Glutamatergic neuron (in vitro differentiated cells): ENCODE results near the gene TSPAN9. TPM values are rescaled to one million over a fixed set of nuclear protein-coding genes. Genes with fewer than 3 reads are reported as not detected.
A peak's percentile ranks its signal among the peaks of the same experiment; 100 is the strongest.

Experiments used
- DNase-seq: peaks from one replicate; pipeline ENCODE4 v3.0.0; 2022
- H3K27ac Mint-ChIP-seq: one replicate; pipeline ENCODE4 v1.8.0; 2020; ENCODE audit warnings: mild to moderate bottlenecking, mixed read lengths, inconsistent platforms; ENCODE audit not compliant: unreplicated experiment
- H3K27me3 Mint-ChIP-seq: one replicate; pipeline ENCODE4 v1.8.0; 2020; ENCODE audit warnings: mild to moderate bottlenecking, moderate library complexity, mixed read lengths, inconsistent platforms; ENCODE audit not compliant: unreplicated experiment
- H3K36me3 Mint-ChIP-seq: one replicate; pipeline ENCODE4 v1.8.0; 2020; ENCODE audit warnings: mild to moderate bottlenecking, mixed read lengths, inconsistent platforms; ENCODE audit not compliant: unreplicated experiment
- H3K4me1 Mint-ChIP-seq: one replicate; pipeline ENCODE4 v1.8.0; 2020; ENCODE audit warnings: mild to moderate bottlenecking, low read depth, mixed read lengths, inconsistent platforms; ENCODE audit not compliant: unreplicated experiment
- H3K4me3 Mint-ChIP-seq: one replicate; pipeline ENCODE4 v1.8.0; 2020; ENCODE audit warnings: mild to moderate bottlenecking, mixed read lengths, inconsistent platforms; ENCODE audit not compliant: unreplicated experiment
- H3K9me3 Mint-ChIP-seq: one replicate; pipeline ENCODE4 v1.8.0; 2020; ENCODE audit warnings: mild to moderate bottlenecking, moderate library complexity, mixed read lengths, inconsistent platforms; ENCODE audit not compliant: unreplicated experiment
- CTCF ChIP-seq: fragments of 200-600 bp; sonication (generic); IDR thresholded peaks from one replicate; pipeline ENCODE4 v1.5.0; 2021; ENCODE audit not compliant: partially characterized antibody, unreplicated experiment
- total RNA-seq: library from RNA; stranded (reverse); fragmentation: NEBNext Ultra II Directional; extraction: Animal tissue kit (Norgen Biotek cat#: 25700); gene quantifications from one replicate; pipeline ENCODE4 v1.2.1, GENCODE V29; 2021; ENCODE audit not compliant: unreplicated experiment

The TSPAN9 gene
- total RNA-seq, 1 donor from 2014 or later: 142 TPM

- Mint-ChIP-seq H3K9me3 (no peaks in the 10 kb centered on the region), H3K27ac (peak overlapping the region; percentile 43), H3K27me3 (peaks cover 7% of the 10 kb centered on the region), H3K36me3 (peaks cover 9% of the 10 kb centered on the region), H3K4me1 (peaks cover 40% of the 10 kb centered on the region), H3K4me3 (no peak overlapping the region)
- TF ChIP-seq CTCF: no peak
- DNase-seq: no peak
Measured at GRCh38 chr12:3119756-3120601, 42.8 kb downstream of the TSPAN9 start.

- Mint-ChIP-seq H3K9me3 (no peaks in the 10 kb centered on the region), H3K36me3 (peaks cover 6% of the 10 kb centered on the region), H3K27me3 (peaks cover 5% of the 10 kb centered on the region), H3K4me1 (peaks cover 43% of the 10 kb centered on the region), H3K4me3 (no peak overlapping the region), H3K27ac (peak overlapping the region; percentile 43)
- no peak for TF ChIP-seq CTCF
- no peak for DNase-seq
Measured at GRCh38 chr12:3120701-3121100, 43.5 kb downstream of the TSPAN9 start.

- Mint-ChIP-seq H3K27ac (no peak overlapping the region), H3K27me3 (peaks cover 7% of the 10 kb centered on the region), H3K4me3 (no peak overlapping the region), H3K4me1 (peaks cover 24% of the 10 kb centered on the region), H3K36me3 (peaks cover 6% of the 10 kb centered on the region), H3K9me3 (no peaks in the 10 kb centered on the region)
- TF ChIP-seq CTCF: no peak
- no peak for DNase-seq
Measured at GRCh38 chr12:3122841-3123678, 45.9 kb downstream of the TSPAN9 start.

- H3K27ac Mint-ChIP-seq: no peak overlapping the region
- no peaks in the 10 kb centered on the region for H3K9me3 Mint-ChIP-seq
- peaks cover 9% of the 10 kb centered on the region for H3K27me3 Mint-ChIP-seq
- H3K4me1 Mint-ChIP-seq: peaks cover 24% of the 10 kb centered on the region
- no peak for DNase-seq
- H3K4me3 Mint-ChIP-seq: no peak overlapping the region
- H3K36me3 Mint-ChIP-seq: peaks cover 6% of the 10 kb centered on the region
- no peak for TF ChIP-seq CTCF
Measured at GRCh38 chr12:3123729-3124128, 46.5 kb downstream of the TSPAN9 start.
